IMR-90 (cell line): ENCODE data around the gene ATP10A. TPM values are rescaled to one million over a fixed set of nuclear protein-coding genes. Genes with fewer than 3 reads are reported as not detected.

Experiments used
- ATAC-seq: fragments of 200-7000 bp; cut with Tn5 transposase; 2 replicates; pipeline ENCODE4 v1.9.1; 2020; ENCODE audit warnings: low read depth, mild to moderate bottlenecking, moderate library complexity
- BruUV-seq: library from RNA; stranded (reverse); fragments of 400-500 nt; replicated peaks from 2 replicates; lab custom pipeline; 2021; lab: Mats Ljungman, UMichigan
- CTCF ChIA-PET: fragments of 300-600 bp; formaldehyde crosslinking; extraction: SDS; loops from one replicate; lab custom pipeline; 2021; ENCODE audit warnings: antibody characterized with exemption; lab: Yijun Ruan, JAX
- POLR2A ChIA-PET: fragments of 300-600 bp; sonication (Branson Sonifier 250); formaldehyde crosslinking; loops from one replicate; lab custom pipeline; 2022; ENCODE audit warnings: antibody characterized with exemption; ENCODE audit not compliant: unreplicated experiment; lab: Charles Lee
- DNase-seq: peaks from one replicate; pipeline ENCODE4 v3.0.0; 2013
- H2AFZ ChIP-seq: replicated peaks from 2 replicates; pipeline ENCODE3; 2013; ENCODE audit warnings: low read length, mild to moderate bottlenecking; ENCODE audit not compliant: poor library complexity
- H2AK5ac ChIP-seq: 2 replicates; pipeline ENCODE4 v1.6.1; 2013; ENCODE audit warnings: low read depth, low read length, inconsistent platforms
- H2AK9ac ChIP-seq: replicated peaks from 2 replicates; pipeline ENCODE3; 2013; ENCODE audit warnings: mild to moderate bottlenecking, low read depth, low read length, moderate library complexity; ENCODE audit not compliant: poor library complexity
- H2BK120ac ChIP-seq: 2 replicates; pipeline ENCODE4 v1.6.1; 2013; ENCODE audit warnings: low read depth, low read length, inconsistent platforms
- H2BK15ac ChIP-seq: 3 replicates; pipeline ENCODE4 v1.6.1; 2013; ENCODE audit warnings: low read depth, low read length, inconsistent platforms
- H2BK20ac ChIP-seq: 2 replicates; pipeline ENCODE4 v1.6.1; 2013; ENCODE audit warnings: low read depth, mild to moderate bottlenecking, inconsistent platforms, low read length, moderate library complexity
- H2BK5ac ChIP-seq: 2 replicates; pipeline ENCODE4 v1.6.1; 2013; ENCODE audit warnings: mild to moderate bottlenecking, low read depth, low read length, inconsistent platforms; ENCODE audit not compliant: poor library complexity, severe bottlenecking
- H3K14ac ChIP-seq: replicated peaks from 2 replicates; pipeline ENCODE4 v1.6.1; 2013; ENCODE audit warnings: low read depth, low read length, inconsistent platforms
- H3K18ac ChIP-seq: 2 replicates; pipeline ENCODE4 v1.6.1; 2013; ENCODE audit warnings: low read depth, low read length, control low read depth
- H3K23ac ChIP-seq: 2 replicates; pipeline ENCODE4 v1.6.1; 2013; ENCODE audit warnings: low read depth, low read length, inconsistent platforms
- H3K27ac ChIP-seq: 2 replicates; pipeline ENCODE4 v1.5.1; 2013; ENCODE audit warnings: mild to moderate bottlenecking, control low read depth, low read length; ENCODE audit not compliant: insufficient read depth
- H3K27me3 ChIP-seq: 2 replicates; pipeline ENCODE4 v1.6.1; 2013; ENCODE audit warnings: low read length; ENCODE audit not compliant: control insufficient read depth, insufficient read depth
- H3K36me3 ChIP-seq: 2 replicates; pipeline ENCODE4 v1.6.1; 2013; ENCODE audit warnings: low read length, mixed read lengths; ENCODE audit not compliant: control insufficient read depth, insufficient read depth
- H3K4ac ChIP-seq: 2 replicates; pipeline ENCODE4 v1.6.1; 2013; ENCODE audit warnings: low read depth, low read length, inconsistent platforms
- H3K4me1 ChIP-seq: 2 replicates; pipeline ENCODE4 v1.6.1; 2013; ENCODE audit warnings: low read length, mixed read lengths; ENCODE audit not compliant: control insufficient read depth, insufficient read depth
- H3K4me2 ChIP-seq: 2 replicates; pipeline ENCODE4 v1.6.1; 2013; ENCODE audit warnings: low read depth, mild to moderate bottlenecking, control low read depth, low read length, moderate library complexity
- H3K4me3 ChIP-seq: 2 replicates; pipeline ENCODE4 v1.5.1; 2013; ENCODE audit warnings: low read depth, mild to moderate bottlenecking, control low read depth, low read length, moderate library complexity; ENCODE audit not compliant: insufficient read depth
- H3K56ac ChIP-seq: 2 replicates; pipeline ENCODE4 v1.6.1; 2013; ENCODE audit warnings: low read length, inconsistent platforms; ENCODE audit not compliant: insufficient read depth; ENCODE audit errors: extremely low read depth
- H3K79me1 ChIP-seq, 2 experiments: 2 replicates each; pipeline ENCODE4 v1.6.1; 2013; ENCODE audit warnings: low read length in 2 of 2, inconsistent platforms in 1 of 2, low read depth in 1 of 2
- H3K9ac ChIP-seq: 2 replicates; pipeline ENCODE4 v1.6.1; 2013; ENCODE audit warnings: low read depth, low read length, control low read depth
- H3K9me1 ChIP-seq: 2 replicates; pipeline ENCODE4 v1.6.1; 2013; ENCODE audit warnings: low read length, inconsistent platforms; ENCODE audit not compliant: insufficient read depth
- H3K9me3 ChIP-seq: 2 replicates; pipeline ENCODE4 v1.6.1; 2013; ENCODE audit warnings: low read length; ENCODE audit not compliant: control insufficient read depth, insufficient read depth
- H4K20me1 ChIP-seq: 2 replicates; pipeline ENCODE4 v1.6.1; 2013; ENCODE audit warnings: low read length, inconsistent platforms; ENCODE audit not compliant: insufficient read depth
- H4K5ac ChIP-seq: 2 replicates; pipeline ENCODE4 v1.6.1; 2013; ENCODE audit warnings: mild to moderate bottlenecking, low read depth, low read length, control low read depth
- H4K8ac ChIP-seq, 2 experiments: 2 replicates each; pipeline ENCODE4 v1.6.1; 2013; ENCODE audit warnings: low read depth in 2 of 2, low read length in 2 of 2, control low read depth in 1 of 2, inconsistent platforms in 1 of 2
- H4K91ac ChIP-seq: 2 replicates; pipeline ENCODE4 v1.6.1; 2013; ENCODE audit warnings: low read depth, low read length, inconsistent platforms; ENCODE audit not compliant: insufficient read depth
- NFE2L2 ChIP-seq: fragments of 150-350 bp; IDR thresholded peaks from 2 replicates; pipeline ENCODE4 v1.6.1; 2016; ENCODE audit warnings: low read depth, mild to moderate bottlenecking, low read length
- WGBS, 2 experiments: methylation state at CpG; one replicate each; pipeline versions ENCODE4 v1.1.5 to v1.1.7; 2013; ENCODE audit warnings: missing lambda C conversion rate in 2 of 2; ENCODE audit not compliant: insufficient read length in 1 of 2; ENCODE audit errors: extremely low coverage in 2 of 2; 5-methylcytosine and 5-hydroxymethylcytosine counted together
- dilution Hi-C: fragments of 300-500 bp; cut with HindIII; formaldehyde crosslinking; loops from one replicate; pipeline ENCODE4 v1.14.3; 2018; ENCODE audit warnings: low sequenced_read_pairs; ENCODE audit not compliant: unreplicated experiment
- in situ Hi-C: fragments of 300-500 bp; cut with MboI; formaldehyde crosslinking; loops from 3 replicates; pipeline ENCODE4 v1.14.3; 2019; ENCODE audit warnings: low sequenced_read_pairs, inconsistent platforms, mixed read lengths
- intact Hi-C: fragments of 100-400 bp; cut with micrococcal nuclease; formaldehyde crosslinking; loops from 2 replicates; pipeline ENCODE4 v1.10.0; 2022
- polyA plus RNA-seq, 3 experiments: library from polyadenylated mRNA; depleted of rRNA; stranded (reverse); fragments of >200 nt; gene quantifications; 2 replicates each; pipeline ENCODE4 v1.2.3, GENCODE V29; 2012; ENCODE audit warnings: low replicate concordance in 1 of 3
- total RNA-seq: library from RNA; depleted of rRNA; stranded (reverse); fragments of >200 nt; gene quantifications from 2 replicates; pipeline ENCODE4 v1.2.3, GENCODE V29; 2012
- TF ChIP-seq, protein P1 (sequence below): fragments of 150-350 bp; IDR thresholded peaks from 2 replicates; pipeline ENCODE4 v1.6.1; 2017; ENCODE audit warnings: mild to moderate bottlenecking, antibody characterized with exemption, low read length, low read depth

Gene ATP10A
- total and polyA plus RNA-seq, 2 of the 4 experiments (the other 2 are of a cell fraction), result 13.8 to 16.0 TPM

DNA sequence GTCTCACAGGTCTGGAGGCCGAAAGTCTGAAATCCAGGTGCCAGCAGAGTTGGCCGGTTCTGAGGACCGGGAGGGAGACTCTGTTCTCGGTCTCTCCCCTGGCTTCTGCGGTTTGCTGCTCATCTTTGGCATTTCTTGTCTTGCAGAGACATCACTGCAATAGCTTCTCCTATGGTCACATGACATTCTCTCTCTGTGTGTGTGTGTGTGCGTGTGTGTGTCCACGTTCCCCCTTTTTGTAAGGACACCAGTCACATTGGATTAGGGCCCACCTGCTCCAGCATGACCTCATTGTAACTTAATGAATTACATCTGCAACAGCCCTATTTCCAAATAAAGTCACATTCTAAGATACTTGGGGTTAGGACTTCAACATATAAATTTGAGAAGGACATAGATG, 12.4 kb upstream of the ATP10A start:
- Histone ChIP-seq H3K14ac (no peak overlapping the region), H3K56ac (no peak overlapping the region), H4K20me1 (no peaks in the 10 kb centered on the region), H3K18ac (no peak overlapping the region), H2BK5ac (no peak overlapping the region), H2AK5ac (no peak overlapping the region), H3K4me1 (peaks cover 6% of the 10 kb centered on the region), H3K9ac (no peak overlapping the region), H3K36me3 (no peaks in the 10 kb centered on the region), H4K5ac (peak overlapping the region; percentile 48; the same call in 1 of the 2 replicates), H2BK20ac (no peak overlapping the region), H2BK120ac (no peak overlapping the region), H3K27ac (no peak overlapping the region), H3K9me1 (0 out of 2 replicates have a peak, but pooled peaks cover 4% of the 10 kb centered on the region), H3K4me3 (no peak overlapping the region), H2AK9ac (no peak overlapping the region), H4K8ac (no peak overlapping the region), H3K9me3 (no peaks in the 10 kb centered on the region), H3K4me2 (no peak overlapping the region), H4K91ac (no peak overlapping the region), H3K23ac (no peak overlapping the region), H2BK15ac (no peak overlapping the region), H3K4ac (no peak overlapping the region), H2AFZ (no peak overlapping the region), H3K79me1 (no peaks in the 10 kb centered on the region), H3K27me3 (no peaks in the 10 kb centered on the region)
- dilution Hi-C loops (no loop called here), intact Hi-C loops (no loop called here), in situ Hi-C loops (no loop called here)
- no peak for TF ChIP-seq NFE2L2
- TF ChIP-seq, protein P1, sequence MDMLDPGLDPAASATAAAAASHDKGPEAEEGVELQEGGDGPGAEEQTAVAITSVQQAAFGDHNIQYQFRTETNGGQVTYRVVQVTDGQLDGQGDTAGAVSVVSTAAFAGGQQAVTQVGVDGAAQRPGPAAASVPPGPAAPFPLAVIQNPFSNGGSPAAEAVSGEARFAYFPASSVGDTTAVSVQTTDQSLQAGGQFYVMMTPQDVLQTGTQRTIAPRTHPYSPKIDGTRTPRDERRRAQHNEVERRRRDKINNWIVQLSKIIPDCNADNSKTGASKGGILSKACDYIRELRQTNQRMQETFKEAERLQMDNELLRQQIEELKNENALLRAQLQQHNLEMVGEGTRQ, result 0 out of 2 replicates have a peak, but pooled peaks have one; percentile 14
- DNase-seq (no peak), ATAC-seq (no peak)
- ChIA-PET CTCF (no interaction called here), POLR2A (no interaction called here)
- BruUV-seq, result no TSS peak
- no CpG with 5 or more reads among the region's 7 CpGs for WGBS, 2 experiments
